MM.1S (cell line): ENCODE measurements around the gene GNL1.

Source experiments
- DNase-seq: peaks from one replicate; pipeline ENCODE4 v3.0.0-alpha.2; 2015
- H2AFZ ChIP-seq: fragments of 300-600 bp; sonication (generic); 2 replicates; pipeline ENCODE4 v1.6.0; 2016; ENCODE audit warnings: antibody characterized with exemption, low read length
- H3F3A ChIP-seq: fragments of 300-600 bp; sonication (generic); 2 replicates; pipeline ENCODE4 v1.6.1; 2016; ENCODE audit warnings: mild to moderate bottlenecking, antibody characterized with exemption, low read length, moderate library complexity, mixed read lengths; ENCODE audit not compliant: insufficient read depth
- H3K27ac ChIP-seq: fragments of 300-600 bp; sonication (generic); 2 replicates; pipeline ENCODE4 v1.5.1; 2016; ENCODE audit warnings: mild to moderate bottlenecking, low read length
- H3K27me3 ChIP-seq: fragments of 300-600 bp; sonication (generic); replicated peaks from 2 replicates; pipeline ENCODE4 v1.6.0; 2016; ENCODE audit warnings: low read length; ENCODE audit not compliant: insufficient read depth
- H3K36me3 ChIP-seq: fragments of 300-600 bp; sonication (generic); replicated peaks from 2 replicates; pipeline ENCODE4 v1.6.1; 2016; ENCODE audit warnings: mild to moderate bottlenecking, low read length, mixed read lengths; ENCODE audit not compliant: insufficient read depth
- H3K4me1 ChIP-seq: fragments of 300-600 bp; sonication (generic); 2 replicates; pipeline ENCODE4 v1.6.1; 2016; ENCODE audit warnings: low read length, mixed read lengths
- H3K4me2 ChIP-seq: fragments of 300-600 bp; sonication (generic); 2 replicates; pipeline ENCODE4 v1.6.0; 2016; ENCODE audit warnings: low read depth, low read length
- H3K4me3 ChIP-seq: fragments of 300-600 bp; sonication (generic); 2 replicates; pipeline ENCODE4 v1.5.1; 2016; ENCODE audit warnings: low read length, mixed read lengths
- H3K79me2 ChIP-seq: fragments of 300-600 bp; sonication (generic); 2 replicates; pipeline ENCODE4 v1.6.1; 2016; ENCODE audit warnings: mixed run types, low read length, mixed read lengths
- H3K9ac ChIP-seq: fragments of 300-600 bp; sonication (generic); 2 replicates; pipeline ENCODE4 v1.6.1; 2016; ENCODE audit warnings: low read length, mixed read lengths
- H3K9me2 ChIP-seq: fragments of 300-600 bp; sonication (generic); replicated peaks from 2 replicates; pipeline ENCODE4 v1.6.1; 2016; ENCODE audit warnings: mild to moderate bottlenecking, low read length, mixed read lengths; ENCODE audit not compliant: insufficient read depth
- H3K9me3 ChIP-seq: fragments of 300-600 bp; sonication (generic); replicated peaks from 2 replicates; pipeline ENCODE4 v1.6.1; 2016; ENCODE audit warnings: mild to moderate bottlenecking, low read length, mixed read lengths; ENCODE audit not compliant: insufficient read depth
- H4K20me1 ChIP-seq: fragments of 300-600 bp; sonication (generic); 2 replicates; pipeline ENCODE4 v1.6.1; 2016; ENCODE audit warnings: mild to moderate bottlenecking, low read length, moderate library complexity, mixed read lengths; ENCODE audit not compliant: insufficient read depth
- EZH2 ChIP-seq: fragments of 300-600 bp; sonication (generic); optimal IDR thresholded peaks from 2 replicates; pipeline ENCODE3; 2017; ENCODE audit warnings: low read depth, mild to moderate bottlenecking, antibody characterized with exemption, low read length, mixed read lengths
- EZH2phosphoT487 ChIP-seq: fragments of 300-600 bp; sonication (generic); IDR thresholded peaks from 2 replicates; pipeline ENCODE4 v1.6.1; 2018; ENCODE audit warnings: antibody characterized with exemption, low read length
- TF ChIP-seq, protein P1 (sequence below): fragments of 300-600 bp; sonication (generic); IDR thresholded peaks from 2 replicates; pipeline ENCODE4 v1.5.1; 2016; ENCODE audit warnings: antibody characterized with exemption, low read length, mixed read lengths

Gene GNL1

DNA sequence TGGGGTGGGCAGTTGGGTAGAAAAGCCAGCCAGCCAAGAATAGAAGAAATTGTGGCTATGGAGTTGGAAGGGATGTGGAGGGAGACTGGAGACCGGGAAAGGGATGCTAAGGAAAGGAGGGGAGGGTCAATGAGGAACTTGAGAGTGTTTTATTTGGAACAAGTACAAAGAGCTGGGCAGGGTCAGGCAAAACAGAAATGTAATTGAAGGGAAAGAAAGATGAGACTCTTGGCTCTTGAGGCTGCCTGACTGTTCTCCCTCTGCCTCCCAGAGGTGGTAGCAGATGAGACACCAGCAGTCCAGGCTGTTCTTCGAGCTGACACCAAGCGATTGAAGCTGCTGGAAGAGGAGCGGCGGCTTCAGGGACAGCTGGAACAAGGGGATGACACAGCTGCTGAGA is 27.6 kb upstream of the GNL1 start:
- H4K20me1 ChIP-seq, result no peaks in the 10 kb centered on the region
- no peaks in the 10 kb centered on the region for H3K4me1 ChIP-seq
- H3K9me3 ChIP-seq, result no peaks in the 10 kb centered on the region
- no peak overlapping the region for H3K9ac ChIP-seq
- H3K4me2 ChIP-seq, result no peak overlapping the region
- peaks cover 3% of the 10 kb centered on the region for H3K36me3 ChIP-seq
- peaks cover 4% of the 10 kb centered on the region; the same call in 1 of the 2 replicates for H3K79me2 ChIP-seq
- H3K27me3 ChIP-seq, result no peaks in the 10 kb centered on the region
- H3F3A ChIP-seq, result no peaks in the 10 kb centered on the region
- TF ChIP-seq, protein P1, sequence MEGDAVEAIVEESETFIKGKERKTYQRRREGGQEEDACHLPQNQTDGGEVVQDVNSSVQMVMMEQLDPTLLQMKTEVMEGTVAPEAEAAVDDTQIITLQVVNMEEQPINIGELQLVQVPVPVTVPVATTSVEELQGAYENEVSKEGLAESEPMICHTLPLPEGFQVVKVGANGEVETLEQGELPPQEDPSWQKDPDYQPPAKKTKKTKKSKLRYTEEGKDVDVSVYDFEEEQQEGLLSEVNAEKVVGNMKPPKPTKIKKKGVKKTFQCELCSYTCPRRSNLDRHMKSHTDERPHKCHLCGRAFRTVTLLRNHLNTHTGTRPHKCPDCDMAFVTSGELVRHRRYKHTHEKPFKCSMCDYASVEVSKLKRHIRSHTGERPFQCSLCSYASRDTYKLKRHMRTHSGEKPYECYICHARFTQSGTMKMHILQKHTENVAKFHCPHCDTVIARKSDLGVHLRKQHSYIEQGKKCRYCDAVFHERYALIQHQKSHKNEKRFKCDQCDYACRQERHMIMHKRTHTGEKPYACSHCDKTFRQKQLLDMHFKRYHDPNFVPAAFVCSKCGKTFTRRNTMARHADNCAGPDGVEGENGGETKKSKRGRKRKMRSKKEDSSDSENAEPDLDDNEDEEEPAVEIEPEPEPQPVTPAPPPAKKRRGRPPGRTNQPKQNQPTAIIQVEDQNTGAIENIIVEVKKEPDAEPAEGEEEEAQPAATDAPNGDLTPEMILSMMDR, result no peak
- TF ChIP-seq EZH2 (no peak), EZH2phosphoT487 (no peak)
- no peak for DNase-seq
- H3K27ac ChIP-seq, result no peak overlapping the region
- H3K4me3 ChIP-seq, result no peak overlapping the region
- no peaks in the 10 kb centered on the region for H3K9me2 ChIP-seq
- H2AFZ ChIP-seq, result no peak overlapping the region

DNA sequence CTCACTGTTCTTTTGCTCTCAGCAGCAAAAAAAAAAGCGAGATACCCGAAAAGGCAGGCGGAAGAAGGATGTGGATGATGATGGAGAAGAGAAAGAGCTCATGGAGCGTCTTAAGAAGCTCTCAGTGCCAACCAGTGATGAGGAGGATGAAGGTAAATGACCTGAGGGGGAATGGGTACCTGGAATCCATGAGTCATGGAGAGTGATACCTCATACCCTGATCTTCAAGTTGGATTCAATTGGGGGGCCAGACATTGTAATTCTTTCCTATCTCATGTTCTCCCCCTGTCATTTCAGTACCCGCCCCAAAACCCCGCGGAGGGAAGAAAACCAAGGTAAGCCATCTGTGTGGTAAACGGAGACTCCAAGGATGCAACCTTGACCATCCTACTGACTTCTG is 21.8 kb upstream of the GNL1 start:
- H3K27ac ChIP-seq, result no peak overlapping the region
- H3K4me3 ChIP-seq, result no peak overlapping the region
- no peak overlapping the region for H3K4me2 ChIP-seq
- H2AFZ ChIP-seq, result no peak overlapping the region
- H3K36me3 ChIP-seq, result peaks cover 4% of the 10 kb centered on the region
- H3K79me2 ChIP-seq, result peaks cover 44% of the 10 kb centered on the region
- no peaks in the 10 kb centered on the region for H3K9me3 ChIP-seq
- no peak overlapping the region for H3K9ac ChIP-seq
- no peaks in the 10 kb centered on the region for H3K9me2 ChIP-seq
- H3K27me3 ChIP-seq, result no peaks in the 10 kb centered on the region
- H3F3A ChIP-seq, result peaks cover under 1% of the 10 kb centered on the region; the same call in 1 of the 2 replicates
- peaks cover 8% of the 10 kb centered on the region for H3K4me1 ChIP-seq
- H4K20me1 ChIP-seq, result peaks cover 5% of the 10 kb centered on the region; the same call in 1 of the 2 replicates
- TF ChIP-seq EZH2phosphoT487, result no peak
- DNase-seq, result no peak

DNA sequence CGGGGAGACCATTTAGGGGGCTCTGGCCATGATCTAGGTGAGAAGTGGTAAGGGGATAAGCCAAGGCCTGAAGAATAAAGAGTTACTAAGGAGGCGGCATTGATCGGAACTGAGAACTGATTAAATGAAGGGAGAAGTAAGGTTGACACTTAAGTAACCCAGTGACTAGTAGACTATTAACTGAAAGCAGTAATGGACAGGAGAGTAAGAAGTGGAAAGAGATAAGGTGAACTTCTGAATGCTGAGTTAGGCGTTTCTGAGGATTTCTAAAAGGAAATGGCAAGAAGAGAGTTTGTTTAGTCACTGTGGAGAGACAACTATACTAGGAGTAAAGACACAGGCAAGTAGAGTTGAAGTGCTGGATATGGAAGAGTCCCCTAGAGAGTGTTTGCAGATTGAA is 16.8 kb upstream of the GNL1 start:
- no peak overlapping the region for H2AFZ ChIP-seq
- H3K9me3 ChIP-seq, result no peaks in the 10 kb centered on the region
- peaks cover 10% of the 10 kb centered on the region; the same call in 1 of the 2 replicates for H4K20me1 ChIP-seq
- H3K36me3 ChIP-seq, result no peaks in the 10 kb centered on the region
- H3K27ac ChIP-seq, result peak overlapping the region; percentile 2; the same call in 1 of the 2 replicates
- H3K9me2 ChIP-seq, result no peaks in the 10 kb centered on the region
- H3K4me3 ChIP-seq, result 0 out of 2 replicates have a peak overlapping the region, but pooled peaks have one; percentile 90
- H3K4me2 ChIP-seq, result peak overlapping the region; percentile 95
- no peak overlapping the region; the same call in 1 of the 2 replicates for H3K9ac ChIP-seq
- H3K4me1 ChIP-seq, result peaks cover 18% of the 10 kb centered on the region
- H3K79me2 ChIP-seq, result peaks cover 62% of the 10 kb centered on the region
- no peaks in the 10 kb centered on the region for H3K27me3 ChIP-seq
- DNase-seq, result no peak
- peaks cover 6% of the 10 kb centered on the region; the same call in 1 of the 2 replicates for H3F3A ChIP-seq
- TF ChIP-seq, protein P1, result no peak
- no peak for TF ChIP-seq EZH2
- TF ChIP-seq EZH2phosphoT487, result no peak

DNA sequence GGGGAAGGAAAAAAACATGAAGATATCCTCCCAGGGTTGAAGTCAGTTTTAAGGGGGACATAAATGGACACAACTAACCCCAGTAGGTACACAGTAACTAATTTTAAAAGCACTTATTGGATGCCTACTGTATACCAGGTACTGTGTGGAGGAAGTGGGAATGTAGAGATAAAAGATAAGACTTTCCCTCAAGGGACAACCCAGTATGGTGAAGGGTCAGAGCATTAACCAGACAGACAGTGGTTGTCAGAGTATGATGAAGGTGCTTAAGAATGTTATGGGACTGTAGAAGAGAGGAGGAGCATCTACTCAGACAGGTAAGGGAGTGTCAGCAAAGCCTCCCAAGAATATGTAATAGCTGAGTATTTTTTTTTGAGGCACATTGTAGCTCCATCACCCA is 15.9 kb upstream of the GNL1 start:
- Histone ChIP-seq H3K9ac (peak overlapping the region; percentile 88), H3K79me2 (peaks cover 57% of the 10 kb centered on the region), H3K27me3 (no peaks in the 10 kb centered on the region), H3K4me1 (peaks cover 18% of the 10 kb centered on the region), H3K4me2 (peak overlapping the region; percentile 95), H3K4me3 (peak overlapping the region; percentile 90), H3K36me3 (no peaks in the 10 kb centered on the region), H3K9me3 (no peaks in the 10 kb centered on the region), H3K27ac (peak overlapping the region; percentile 74; the same call in 1 of the 2 replicates), H2AFZ (no peak overlapping the region), H3K9me2 (no peaks in the 10 kb centered on the region), H4K20me1 (peaks cover 10% of the 10 kb centered on the region; the same call in 1 of the 2 replicates), H3F3A (peaks cover 9% of the 10 kb centered on the region; the same call in 1 of the 2 replicates)
- TF ChIP-seq EZH2phosphoT487 (no peak), EZH2 (no peak)
- TF ChIP-seq, protein P1, result no peak
- DNase-seq, result no peak
